Activated T-cell treated with anti-CD3 and anti-CD28 coated beads for 1 hour (primary cell): ENCODE measurements around the gene PTPRD.

Source experiments
- DNase-seq: peaks from one replicate; pipeline ENCODE4 v3.0.0-alpha.2; 2020; ENCODE audit warnings: low read depth

PTPRD gene

DNA sequence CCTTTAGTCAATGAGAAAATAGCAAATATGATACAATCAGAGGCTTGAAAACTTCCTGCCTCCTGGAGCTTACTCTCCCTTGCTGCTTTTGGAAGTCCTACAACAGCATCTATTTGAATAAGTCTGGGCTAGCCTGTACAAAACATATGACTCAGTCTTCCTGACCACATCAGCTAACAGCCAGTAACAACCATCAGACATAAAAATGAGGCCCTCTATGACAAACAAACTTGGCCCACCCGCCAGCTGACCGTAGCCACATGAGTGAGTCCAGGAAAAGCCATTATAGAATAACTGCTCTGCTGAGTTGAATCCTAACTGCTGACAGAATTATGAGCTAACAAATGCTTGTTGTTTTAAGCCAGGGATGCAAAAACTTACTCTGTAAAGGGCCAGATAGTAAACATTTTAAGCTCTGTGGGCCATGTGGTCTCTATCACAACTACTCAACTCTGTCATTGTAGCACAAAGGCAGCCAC lies 347.6 kb downstream of the PTPRD start:
- DNase-seq: no peak

DNA sequence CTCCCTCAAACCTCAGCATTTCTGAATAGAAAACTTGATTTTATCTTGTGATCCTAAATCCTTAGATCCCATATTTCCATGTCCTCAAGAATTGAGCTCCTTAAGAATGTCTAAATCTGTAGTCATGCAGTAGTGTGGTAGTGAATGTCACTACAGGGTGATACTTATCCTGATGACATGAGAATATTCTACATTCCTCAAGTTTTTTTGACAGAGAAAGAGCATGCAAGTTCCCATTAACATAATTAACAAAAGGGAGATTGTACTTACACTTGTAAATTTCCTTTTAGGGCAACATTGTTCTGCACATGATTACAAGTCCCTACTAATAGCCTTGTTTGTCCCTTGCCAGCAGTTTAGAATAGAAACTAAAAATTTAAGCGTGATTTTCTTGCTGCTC lies 352.3 kb downstream of the PTPRD start:
- DNase-seq: no peak

- no peak for DNase-seq
These were observed 353.1 kb downstream of the PTPRD start for GRCh38 chr9:10259668-10260067.

DNA sequence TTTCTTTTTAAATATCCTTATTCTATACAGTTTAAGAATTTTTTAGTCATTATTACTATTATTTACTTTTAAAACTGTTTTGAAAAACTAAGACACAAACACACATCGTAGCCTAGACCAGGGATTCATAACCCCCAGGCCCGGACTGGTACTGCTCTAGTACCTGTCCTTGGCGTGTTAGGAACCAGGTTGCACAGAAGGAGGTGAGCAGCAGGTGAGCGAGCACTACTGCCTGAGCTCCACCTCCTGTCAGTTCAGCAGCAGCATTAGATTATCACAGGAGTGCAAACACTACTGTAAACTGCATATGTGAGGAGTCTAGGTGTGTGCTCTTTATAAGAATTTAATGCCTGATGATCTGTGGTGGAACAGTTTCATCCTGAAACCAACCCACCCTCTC lies 357.0 kb downstream of the PTPRD start:
- no peak for DNase-seq

- DNase-seq: no peak
These were observed 358.5 kb downstream of the PTPRD start for GRCh38 chr9:10254338-10254737.

DNA sequence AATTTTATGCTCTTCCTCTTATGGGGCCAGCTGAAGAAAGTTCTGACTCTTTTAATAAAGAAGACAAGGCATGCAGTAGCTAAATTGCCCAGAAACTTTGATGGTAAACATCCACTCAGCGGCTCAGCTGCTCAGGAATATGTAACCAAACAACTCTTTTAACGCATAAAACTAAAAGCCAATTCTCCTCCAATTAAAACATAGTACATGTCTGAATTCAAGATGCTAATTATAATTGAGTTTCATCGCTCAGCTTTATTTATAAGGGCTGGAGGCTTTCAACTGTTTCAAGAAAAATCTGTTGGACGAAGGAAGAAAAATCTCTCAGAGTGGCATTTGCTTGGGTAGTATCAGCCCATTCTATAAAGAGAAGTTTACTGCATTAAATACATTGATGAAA lies 359.5 kb downstream of the PTPRD start:
- DNase-seq: no peak

DNA sequence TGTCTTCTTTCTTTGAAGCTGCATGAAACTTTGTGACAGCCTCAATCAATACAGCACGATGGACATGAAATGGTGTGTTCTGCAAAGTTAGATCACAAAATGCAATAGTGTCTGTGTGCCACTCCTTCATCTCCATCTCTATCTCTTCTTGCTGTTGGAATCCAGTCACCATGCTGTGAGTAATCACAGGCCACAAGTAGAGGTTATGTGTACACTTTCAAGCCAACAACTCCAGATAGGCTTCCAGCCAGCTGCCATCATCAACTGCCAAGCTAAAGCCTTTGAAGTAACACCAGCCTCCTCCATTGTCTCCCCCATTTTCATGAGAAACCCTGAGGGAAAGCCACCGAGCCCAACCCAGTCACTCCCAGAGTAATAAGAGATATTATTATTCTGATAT lies 360.6 kb downstream of the PTPRD start:
- DNase-seq: no peak

DNA sequence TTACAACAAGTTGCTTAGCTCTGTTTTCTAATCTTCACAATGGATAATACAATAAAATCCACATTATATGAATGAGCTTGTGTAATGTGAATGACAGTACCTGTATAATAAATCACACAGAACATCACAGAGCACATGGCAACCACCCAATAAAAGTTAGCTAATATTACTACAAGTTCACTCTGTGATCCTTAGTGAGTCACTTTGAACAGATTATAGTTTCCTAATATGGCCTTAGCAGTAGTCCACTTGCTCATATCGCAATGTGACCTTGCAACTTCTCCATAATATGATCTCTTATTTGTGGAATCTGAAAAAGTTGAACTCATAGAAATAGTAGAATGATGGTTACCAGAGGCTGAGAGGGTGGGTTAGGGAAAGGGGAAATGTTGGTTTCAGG lies 361.3 kb downstream of the PTPRD start:
- DNase-seq: no peak

DNA sequence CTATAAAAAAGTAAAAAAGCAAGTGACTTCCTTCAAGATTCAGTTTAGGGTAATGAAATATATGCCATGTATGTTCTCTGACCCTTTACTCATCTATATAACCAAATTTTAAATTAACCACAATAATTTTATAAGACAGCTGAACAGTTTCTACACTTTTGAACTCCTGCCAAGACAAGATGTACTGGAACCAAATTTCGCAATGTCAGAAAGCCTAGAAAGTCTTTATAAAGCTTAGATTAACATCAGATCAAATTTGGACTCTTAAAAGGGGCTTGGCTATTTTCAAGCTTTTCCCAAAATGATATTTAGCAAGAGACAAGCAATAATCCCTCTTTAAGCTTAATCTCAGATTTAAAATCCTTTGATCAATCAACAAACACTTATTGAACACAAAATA lies 362.6 kb downstream of the PTPRD start:
- DNase-seq: no peak

- DNase-seq: no peak
These were observed 363.9 kb downstream of the PTPRD start for GRCh38 chr9:10248890-10249289.

GRCh38 chr9:10242255-10242654 lies 370.5 kb downstream of the PTPRD start:
- no peak for DNase-seq

DNA sequence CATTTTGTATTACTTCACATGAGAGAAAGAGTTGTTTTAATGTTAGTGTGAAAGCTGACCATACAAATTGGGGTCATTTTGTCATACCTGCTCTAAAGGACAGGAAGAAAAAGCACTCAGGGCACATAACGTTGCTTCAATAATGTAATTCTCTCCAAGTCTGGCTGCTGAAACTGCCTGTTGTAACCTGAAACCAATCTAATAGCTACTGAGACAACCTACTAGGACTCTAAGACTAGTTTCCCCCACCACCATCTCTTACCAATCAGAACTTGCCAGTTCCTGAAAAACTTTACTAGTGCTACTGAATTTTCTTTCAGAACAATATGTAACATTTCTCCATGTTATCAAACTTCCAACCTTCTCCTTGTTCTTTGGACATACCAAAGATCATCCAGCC lies 374.7 kb downstream of the PTPRD start:
- no peak for DNase-seq

GRCh38 chr9:10237584-10237983 lies 375.2 kb downstream of the PTPRD start:
- no peak for DNase-seq

DNA sequence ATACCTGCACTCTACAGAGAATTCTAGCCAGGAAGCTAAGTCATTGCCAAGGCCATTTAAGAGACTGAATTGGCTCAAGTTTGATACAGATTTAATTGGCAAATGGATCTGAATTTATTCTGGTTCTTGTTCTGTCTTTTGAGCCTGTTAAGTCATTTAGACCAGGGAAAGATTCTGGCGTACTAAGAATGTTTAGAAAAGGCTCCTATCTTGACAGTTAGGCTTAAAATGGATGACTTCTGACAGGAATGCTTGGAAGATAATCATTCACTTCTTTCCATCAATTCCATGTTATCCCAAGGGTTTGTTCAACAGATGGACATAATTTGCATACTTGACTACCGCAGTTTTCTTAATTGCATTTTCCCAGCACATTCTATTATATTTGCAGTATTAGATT lies 376.6 kb downstream of the PTPRD start:
- DNase-seq: no peak

DNA sequence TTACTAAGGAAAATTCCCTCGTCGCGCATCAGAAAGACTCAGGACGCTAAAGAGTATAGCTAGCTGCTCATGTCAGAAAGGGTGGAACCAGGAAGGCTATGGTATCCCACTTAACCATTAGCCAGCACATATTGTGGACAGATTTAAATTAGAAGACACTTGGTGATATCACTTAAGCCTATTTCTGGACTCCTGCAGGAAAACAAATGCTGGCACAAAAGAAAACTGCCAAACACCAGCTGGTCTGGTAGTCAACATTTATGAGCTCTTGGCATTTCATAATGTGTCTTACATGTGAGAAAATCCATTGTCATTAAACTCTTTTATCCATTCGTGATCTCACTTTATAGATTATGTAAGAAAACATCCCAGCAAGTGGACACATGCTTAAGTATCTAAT lies 377.4 kb downstream of the PTPRD start:
- no peak for DNase-seq

DNA sequence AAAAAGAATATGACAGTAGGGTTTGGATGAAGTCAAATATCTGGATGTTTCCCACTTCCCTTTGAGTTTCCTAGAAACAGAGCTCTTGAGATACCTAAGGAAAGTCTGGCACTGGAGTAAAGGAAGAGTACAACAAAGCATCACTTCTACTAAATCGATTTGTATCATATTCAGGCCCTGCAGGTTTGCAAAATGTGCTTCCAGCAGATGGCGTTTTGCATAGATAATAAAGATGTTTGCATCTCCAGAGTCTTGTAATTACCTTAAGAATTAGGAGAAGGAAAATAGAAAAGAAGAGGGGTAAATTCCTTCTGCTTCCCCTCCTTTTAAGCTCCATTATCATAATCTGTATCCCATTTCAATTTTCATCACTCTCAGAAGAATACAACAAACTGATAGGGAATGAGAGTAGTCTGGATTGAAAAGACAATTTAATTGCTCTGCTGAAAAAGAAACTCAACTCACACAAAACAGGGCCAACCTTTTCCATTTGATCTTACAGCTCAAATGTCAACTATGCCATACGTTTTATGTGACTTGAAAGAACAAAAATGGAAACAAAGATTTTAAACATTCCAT lies 380.4 kb downstream of the PTPRD start:
- no peak for DNase-seq

- no peak for DNase-seq
These were observed 382.3 kb downstream of the PTPRD start for GRCh38 chr9:10230512-10230911.

DNA sequence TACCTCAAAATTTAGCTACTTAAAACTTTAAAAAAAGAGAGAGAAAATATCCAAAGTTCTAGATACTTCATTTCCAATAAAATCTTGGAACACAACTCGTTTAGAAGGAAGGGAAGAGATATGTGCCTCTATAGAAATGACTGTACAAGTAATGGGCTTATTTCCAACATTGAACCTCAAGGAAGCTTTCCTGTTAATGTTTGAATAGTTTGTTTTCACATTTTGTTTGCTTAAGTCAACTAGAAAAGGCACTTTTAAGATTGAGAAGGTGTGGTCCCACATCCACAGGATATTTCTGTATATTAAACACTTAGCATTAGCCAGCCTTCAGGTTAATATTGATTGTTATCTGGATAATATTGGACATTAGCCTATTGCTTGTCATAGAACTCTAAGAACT lies 384.7 kb downstream of the PTPRD start:
- no peak for DNase-seq

- no peak for DNase-seq
These were observed 385.8 kb downstream of the PTPRD start for GRCh38 chr9:10226996-10227395.

- DNase-seq: no peak
These were observed 400.1 kb downstream of the PTPRD start for GRCh38 chr9:10212702-10213101.

- DNase-seq: no peak
These were observed 404.1 kb downstream of the PTPRD start for GRCh38 chr9:10208691-10209069.

DNA sequence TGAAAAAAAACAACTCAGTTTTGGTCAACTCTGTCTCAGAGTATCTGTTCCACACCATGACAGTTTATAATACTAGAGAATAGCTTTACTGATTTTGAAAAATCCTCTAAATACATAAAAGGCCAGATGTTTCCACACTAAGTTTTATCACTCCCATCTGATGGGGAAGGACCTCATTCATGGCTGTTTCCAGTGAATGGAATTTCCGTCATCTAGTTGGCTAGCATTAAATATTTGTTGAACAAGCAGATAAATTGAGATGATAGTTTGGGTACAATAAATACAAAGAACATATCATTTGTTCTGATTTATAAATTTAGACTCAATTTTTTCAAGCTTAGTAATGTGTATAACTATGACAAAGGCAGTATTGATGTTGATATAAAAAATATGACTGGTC lies 408.5 kb downstream of the PTPRD start:
- DNase-seq: no peak

- DNase-seq: no peak
These were observed 439.2 kb downstream of the PTPRD start for GRCh38 chr9:10173561-10173960.

DNA sequence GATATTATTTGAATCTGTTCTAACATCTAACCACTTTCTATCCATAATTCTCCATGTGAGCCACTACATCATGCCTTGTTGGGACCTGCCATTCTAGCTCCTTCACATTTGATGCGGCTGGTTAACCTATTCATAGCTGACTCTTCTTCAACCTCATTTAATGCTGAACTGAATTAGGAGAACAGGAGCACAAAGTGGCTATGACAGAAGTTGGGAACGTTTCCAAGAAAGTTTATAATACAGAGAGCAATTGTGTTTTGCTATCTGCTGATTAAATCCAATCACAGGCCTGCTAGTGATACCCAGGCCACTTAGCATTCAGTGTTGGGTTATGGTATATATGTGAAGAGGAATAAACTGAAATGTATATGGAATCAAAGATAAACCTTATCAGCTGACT lies 440.3 kb downstream of the PTPRD start:
- no peak for DNase-seq

DNA sequence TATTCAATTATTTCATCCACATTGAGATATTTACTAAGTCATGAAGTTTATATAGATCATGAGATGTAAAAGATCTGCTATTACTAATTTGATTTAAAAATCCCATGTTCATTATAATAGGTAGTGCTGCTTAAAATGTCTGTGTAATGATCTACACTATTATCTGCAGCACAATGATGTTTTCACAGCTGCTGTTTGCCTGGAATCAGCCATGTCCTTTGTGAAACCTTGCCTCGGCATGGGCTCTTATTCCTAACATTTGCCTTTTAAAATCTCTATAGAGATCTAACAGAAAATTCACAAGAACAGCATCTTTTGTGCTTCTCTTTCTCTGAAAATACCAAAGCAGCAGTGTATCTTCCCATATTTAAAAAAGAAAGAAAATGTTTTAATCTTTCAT lies 444.6 kb downstream of the PTPRD start:
- no peak for DNase-seq
